HL-60 (cell line): Measurements from ENCODE around the gene MAD2L2.

Source experiments
- CTCF ChIP-seq: IDR thresholded peaks from one replicate; pipeline ENCODE4 v1.5.1; 2011; ENCODE audit warnings: low read length, control low read depth, inconsistent platforms; ENCODE audit not compliant: insufficient read depth
- GABPA ChIP-seq: IDR thresholded peaks from 2 replicates; pipeline ENCODE4 v1.6.1; 2012; ENCODE audit warnings: low read depth
- POLR2AphosphoS5 ChIP-seq: IDR thresholded peaks from 2 replicates; pipeline ENCODE4 v1.6.1; 2012; ENCODE audit warnings: low read depth
- REST ChIP-seq: IDR thresholded peaks from 2 replicates; pipeline ENCODE4 v1.6.1; 2012; ENCODE audit warnings: low read depth; ENCODE audit not compliant: insufficient replicate concordance
- SPI1 ChIP-seq: IDR thresholded peaks from 2 replicates; pipeline ENCODE4 v1.6.1; 2012; ENCODE audit warnings: low read depth, mild to moderate bottlenecking, borderline replicate concordance

- no peak for TF ChIP-seq CTCF
- TF ChIP-seq GABPA, result no peak
- TF ChIP-seq POLR2AphosphoS5, result no peak
- TF ChIP-seq REST, result no peak
- no peak for TF ChIP-seq SPI1
These were observed 39.6 kb upstream of the MAD2L2 start for GRCh38 chr1:11720525-11720924.
